OCI-LY7 (cell line): ENCODE results near the gene SDR39U1. TPM values are rescaled to one million over a fixed set of nuclear protein-coding genes. Genes with fewer than 3 reads are reported as not detected.

ENCODE experiments used
- BruUV-seq: library from RNA; stranded (reverse); fragments of 400-500 nt; replicated peaks from 2 replicates; lab custom pipeline; 2021; lab: Mats Ljungman, UMichigan
- CTCF ChIA-PET: fragments of 300-600 bp; sonication (Branson Sonifier 250); formaldehyde crosslinking; loops from one replicate; lab custom pipeline; 2022; ENCODE audit warnings: antibody characterized with exemption; ENCODE audit not compliant: unreplicated experiment; lab: Charles Lee
- POLR2A ChIA-PET: fragments of 300-600 bp; sonication (Branson Sonifier 250); formaldehyde crosslinking; loops from one replicate; lab custom pipeline; 2022; ENCODE audit warnings: antibody characterized with exemption; lab: Charles Lee
- DNase-seq: peaks from one replicate; pipeline ENCODE4 v3.0.0-alpha.2; 2015; ENCODE audit warnings: low spot score
- H2AFZ ChIP-seq: fragments of 200-600 bp; sonication (generic), shearing (Covaris generic); 2 replicates; pipeline ENCODE4 v1.6.1; 2014; ENCODE audit warnings: mild to moderate bottlenecking, antibody characterized with exemption, low read length, moderate library complexity
- H3K27ac ChIP-seq: fragments of 200-600 bp; sonication (generic); 2 replicates; pipeline ENCODE4 v1.5.1; 2014; ENCODE audit warnings: mixed run types, low read depth, mild to moderate bottlenecking, moderate library complexity, low read length, inconsistent platforms; ENCODE audit not compliant: poor library complexity, severe bottlenecking
- H3K36me3 ChIP-seq: fragments of 200-600 bp; sonication (generic); 2 replicates; pipeline ENCODE4 v1.6.1; 2014; ENCODE audit warnings: mild to moderate bottlenecking, antibody characterized with exemption, low read length, moderate library complexity, mixed read lengths; ENCODE audit not compliant: insufficient read depth
- H3K4me1 ChIP-seq: fragments of 200-600 bp; sonication (generic); 2 replicates; pipeline ENCODE4 v1.5.1; 2014; ENCODE audit warnings: mild to moderate bottlenecking, low read length; ENCODE audit not compliant: insufficient read depth, poor library complexity, severe bottlenecking
- H3K4me2 ChIP-seq: fragments of 200-600 bp; sonication (generic); 2 replicates; pipeline ENCODE4 v1.6.1; 2014; ENCODE audit warnings: mild to moderate bottlenecking, low read length
- H3K4me3 ChIP-seq: fragments of 200-600 bp; sonication (generic); 2 replicates; pipeline ENCODE4 v1.5.1; 2014; ENCODE audit warnings: mild to moderate bottlenecking, low read depth, low read length; ENCODE audit not compliant: poor library complexity, severe bottlenecking
- H3K79me2 ChIP-seq: fragments of 200-600 bp; sonication (generic); 2 replicates; pipeline ENCODE4 v1.6.1; 2016; ENCODE audit warnings: low read depth, mild to moderate bottlenecking, low read length, moderate library complexity, mixed read lengths; ENCODE audit not compliant: insufficient read depth
- H3K9me2 ChIP-seq: fragments of 200-600 bp; sonication (generic); 2 replicates; pipeline ENCODE4 v1.6.1; 2016; ENCODE audit warnings: mild to moderate bottlenecking, low read length, mixed read lengths; ENCODE audit not compliant: insufficient read depth
- H3K9me3 ChIP-seq: fragments of 200-600 bp; sonication (generic); 2 replicates; pipeline ENCODE4 v1.6.1; 2014; ENCODE audit warnings: mild to moderate bottlenecking, mixed run types, low read length, mixed read lengths
- H4K20me1 ChIP-seq: fragments of 200-600 bp; sonication (generic); 2 replicates; pipeline ENCODE4 v1.6.1; 2014; ENCODE audit warnings: mild to moderate bottlenecking, antibody characterized with exemption, low read length, moderate library complexity, mixed read lengths; ENCODE audit not compliant: insufficient read depth
- CTCF ChIP-seq: fragments of 200-600 bp; sonication (generic); conservative IDR thresholded peaks from 2 replicates; pipeline ENCODE4 v1.5.1; 2014; ENCODE audit warnings: mild to moderate bottlenecking, antibody characterized with exemption, low read length, moderate library complexity, mixed read lengths
- EZH2phosphoT487 ChIP-seq: fragments of 200-600 bp; sonication (generic); IDR thresholded peaks from 2 replicates; pipeline ENCODE4 v1.6.1; 2018; ENCODE audit warnings: low read depth, borderline replicate concordance, mild to moderate bottlenecking, mixed run types, antibody characterized with exemption, low read length, moderate library complexity, mixed read lengths
- intact Hi-C: fragments of 100-400 bp; cut with micrococcal nuclease; formaldehyde crosslinking; loops from one replicate; pipeline ENCODE4 v1.10.0; 2022; ENCODE audit not compliant: unreplicated experiment
- total RNA-seq, 2 experiments: library from RNA; depleted of rRNA in 1 of 2; stranded (reverse); fragments of >200 nt in 1 of 2; shearing (Covaris generic) in 1 of 2; gene quantifications; 2 replicates each; pipeline ENCODE4 v1.2.3, GENCODE V29; 2014 to 2022

The SDR39U1 gene
- total RNA-seq, 2 experiments from 2014 or later, result 51.4 to 103 TPM

GRCh38 chr14:24425704-24426103 is 16.9 kb downstream of the SDR39U1 start:
- no peak for DNase-seq
- H3K9me3 ChIP-seq, result no peaks in the 10 kb centered on the region
- H2AFZ ChIP-seq, result no peak overlapping the region
- no peaks in the 10 kb centered on the region for H4K20me1 ChIP-seq
- BruUV-seq, result no TSS peak
- no peaks in the 10 kb centered on the region for H3K36me3 ChIP-seq
- no peak overlapping the region for H3K27ac ChIP-seq
- H3K9me2 ChIP-seq, result no peaks in the 10 kb centered on the region
- ChIA-PET POLR2A (interaction anchor here (1.1 to 2.6 kb wide), 3 partner anchors 12 to 59 kb away, joined by 4 to 12 read pairs (median 4); no protein-coding TSS in a partner anchor), CTCF (interaction anchor here (0.9 kb wide), 1 partner anchor 14 kb away, joined by 3 read pairs; no protein-coding TSS in a partner anchor)
- no peak overlapping the region for H3K4me2 ChIP-seq
- intact Hi-C loops, result no loop called here
- H3K4me1 ChIP-seq, result peaks cover 13% of the 10 kb centered on the region
- H3K4me3 ChIP-seq, result no peak overlapping the region
- TF ChIP-seq CTCF (no peak), EZH2phosphoT487 (no peak)
- no peaks in the 10 kb centered on the region; the same call in 1 of the 2 replicates for H3K79me2 ChIP-seq

GRCh38 chr14:24422694-24423601 is 19.6 kb downstream of the SDR39U1 start:
- Histone ChIP-seq H3K4me2 (no peak overlapping the region; the same call in 1 of the 2 replicates), H2AFZ (peak overlapping the region; percentile 63; the same call in 1 of the 2 replicates), H3K4me1 (peaks cover 5% of the 10 kb centered on the region), H3K9me2 (no peaks in the 10 kb centered on the region), H3K36me3 (no peaks in the 10 kb centered on the region), H3K4me3 (no peak overlapping the region), H3K9me3 (no peaks in the 10 kb centered on the region), H3K79me2 (no peaks in the 10 kb centered on the region), H3K27ac (no peak overlapping the region), H4K20me1 (no peaks in the 10 kb centered on the region)
- CTCF ChIA-PET, result interaction anchor here (0.6 kb wide), 1 partner anchor 18 kb away, joined by 3 read pairs; no protein-coding TSS in a partner anchor
- BruUV-seq, result no TSS peak
- TF ChIP-seq CTCF (no peak), EZH2phosphoT487 (no peak)
- no peak for DNase-seq
- POLR2A ChIA-PET, result interaction anchor here (0.6 to 1.8 kb wide), 3 partner anchors 9 to 83 kb away, joined by 3 read pairs; partner anchors contain the start of gene RIPK3
- intact Hi-C loops, result no loop called here
